HG03095 (cell line): Measurements from ENCODE around the gene RCHY1.
"Not testable (repeated sequence)": the region's sequence is repeated elsewhere in the genome, so short reads cannot be mapped to it uniquely, and the experiment has no call there.

ENCODE experiments used
- ATAC-seq: cut with Tn5 transposase; IDR thresholded peaks from one replicate; pipeline ENCODE4 v1.9.1; 2021; ENCODE audit warnings: moderate library complexity; ENCODE audit not compliant: unreplicated experiment

The RCHY1 gene

GRCh38 chr4:75514131-75514948 lies at the start of gene RCHY1, which contains the start of gene THAP6:
RCHY1 (minus strand) TSS chr4:75514403; CDS start chr4:75514286, 117 bp downstream.
THAP6 (plus strand) TSS chr4:75514473; CDS start chr4:75515453, 980 bp downstream.
- peak; percentile 88 for ATAC-seq

DNA sequence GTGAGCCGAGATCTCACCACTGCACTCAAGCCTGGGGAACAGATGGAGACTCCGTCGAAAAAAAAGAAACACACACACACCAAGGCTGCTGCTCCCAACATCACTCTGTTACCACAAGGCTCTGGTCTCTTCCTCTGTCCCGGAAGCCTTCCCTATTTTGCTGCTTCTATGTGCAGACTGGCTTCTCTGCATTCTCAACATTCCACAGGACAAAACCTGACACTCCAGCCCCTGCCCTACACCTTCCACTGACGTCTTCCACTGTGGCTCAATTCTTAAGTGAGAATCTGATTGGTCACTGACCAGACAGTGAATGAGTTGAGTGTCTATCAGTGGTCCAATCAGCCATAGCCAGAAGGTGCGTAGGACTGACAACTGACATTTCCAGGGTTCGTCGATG lies 47.6 kb upstream of the RCHY1 start:
- no peak for ATAC-seq

DNA sequence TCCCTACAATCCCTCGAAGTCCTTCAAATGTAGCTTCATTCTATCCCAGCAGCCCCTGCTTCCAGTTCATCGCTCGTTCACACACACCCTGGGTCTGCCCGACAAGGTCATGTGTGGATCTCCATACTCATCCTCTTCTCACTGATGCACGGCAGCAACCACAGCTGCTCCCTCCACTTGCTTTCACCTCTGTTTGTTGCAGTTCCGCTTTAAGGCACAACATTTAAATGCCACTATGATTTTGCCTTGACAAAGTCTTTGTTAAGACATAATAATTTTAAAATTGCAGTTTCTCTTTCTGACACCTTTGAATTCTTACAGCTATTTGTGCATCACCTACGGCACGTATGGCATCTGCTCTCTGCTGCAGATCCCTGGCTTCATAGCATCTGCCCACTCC lies 43.5 kb upstream of the RCHY1 start:
- ATAC-seq = no peak

DNA sequence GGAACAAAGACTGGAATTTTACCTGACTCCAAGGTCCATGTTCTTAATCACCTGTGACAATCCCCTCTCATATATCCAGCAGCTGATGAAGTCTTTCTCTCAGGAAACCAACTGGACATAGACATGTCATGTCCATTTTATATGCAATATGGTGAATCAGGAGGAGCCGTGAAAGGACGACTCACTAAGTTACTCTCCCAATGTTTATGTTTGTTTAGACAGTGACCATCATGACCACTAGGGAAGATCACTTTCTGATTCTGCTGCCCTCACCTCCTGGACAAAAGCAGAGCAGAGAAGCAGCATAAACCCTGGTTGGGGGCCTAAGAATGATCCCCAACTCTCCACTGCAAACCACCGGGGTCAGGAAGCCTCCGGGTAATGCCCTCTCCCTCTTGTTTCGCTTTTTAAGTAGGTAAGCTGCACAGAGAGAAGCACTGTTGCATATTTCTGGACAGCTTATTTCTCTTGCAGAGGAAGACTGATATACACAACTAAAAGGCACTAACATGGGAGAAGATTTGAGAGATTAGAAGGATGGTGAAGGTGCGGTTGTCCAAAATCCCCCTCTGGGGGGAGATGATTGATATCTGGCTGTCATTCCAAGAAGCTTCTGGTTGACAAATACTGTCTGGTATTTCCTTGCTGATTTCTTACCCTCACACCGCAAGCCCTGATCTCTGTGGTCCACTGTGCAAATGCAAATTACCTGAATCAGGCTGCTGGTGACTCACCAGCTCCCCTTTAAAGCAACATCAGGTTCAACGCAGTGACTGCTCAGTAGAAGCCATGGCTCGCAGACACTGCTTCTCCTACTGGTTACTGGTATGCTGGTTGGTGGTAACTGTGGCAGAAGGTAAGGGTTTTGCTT lies 41.3 kb upstream of the RCHY1 start, which contains the start of gene ODAPH:
ODAPH (plus strand) TSS at position 773 of the 871 bp plus-strand sequence; CDS start at position 790, 17 bp downstream.
- peak; percentile 98 for ATAC-seq

- no peak for ATAC-seq
Observed at GRCh38 chr4:75552452-75552851, 38.2 kb upstream of the RCHY1 start.

GRCh38 chr4:75549019-75549418 lies 34.8 kb upstream of the RCHY1 start:
- no peak for ATAC-seq

DNA sequence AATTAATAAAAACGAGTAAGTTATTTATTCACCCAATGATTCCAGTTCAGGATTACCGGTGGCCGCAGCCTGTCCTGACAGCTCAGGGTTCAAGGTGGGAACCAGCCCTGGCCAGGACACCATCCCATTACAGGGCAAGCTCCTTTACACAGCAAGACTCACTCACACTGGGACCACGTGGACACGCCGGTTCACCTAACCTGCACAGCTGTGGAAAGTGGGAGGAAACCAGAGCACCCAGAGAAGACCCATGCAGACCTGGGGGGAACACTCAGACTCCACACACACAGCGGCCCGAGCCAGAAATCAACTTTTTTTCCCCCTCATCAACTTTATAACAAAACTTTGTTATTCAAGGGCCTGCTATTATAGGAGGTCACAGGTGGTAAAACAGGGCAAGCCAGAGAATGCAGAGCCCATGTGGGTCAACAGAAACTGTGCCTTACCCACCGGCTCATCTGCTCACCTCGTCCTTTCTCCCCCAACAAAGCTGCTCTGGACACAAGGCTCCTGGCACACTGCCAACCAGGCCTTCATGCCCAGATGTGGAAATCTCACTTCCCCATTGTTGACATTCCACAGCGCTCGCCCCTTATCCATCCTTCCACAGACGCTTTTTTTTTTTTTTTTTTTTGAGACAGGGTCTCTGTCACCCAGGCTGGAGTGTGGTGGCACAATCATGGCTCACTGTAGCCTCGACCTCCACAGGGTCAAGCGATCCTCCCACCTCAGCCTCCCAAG lies 33.6 kb upstream of the RCHY1 start:
- ATAC-seq = no peak

GRCh38 chr4:75545526-75545925 lies 31.3 kb upstream of the RCHY1 start:
- ATAC-seq = no peak

DNA sequence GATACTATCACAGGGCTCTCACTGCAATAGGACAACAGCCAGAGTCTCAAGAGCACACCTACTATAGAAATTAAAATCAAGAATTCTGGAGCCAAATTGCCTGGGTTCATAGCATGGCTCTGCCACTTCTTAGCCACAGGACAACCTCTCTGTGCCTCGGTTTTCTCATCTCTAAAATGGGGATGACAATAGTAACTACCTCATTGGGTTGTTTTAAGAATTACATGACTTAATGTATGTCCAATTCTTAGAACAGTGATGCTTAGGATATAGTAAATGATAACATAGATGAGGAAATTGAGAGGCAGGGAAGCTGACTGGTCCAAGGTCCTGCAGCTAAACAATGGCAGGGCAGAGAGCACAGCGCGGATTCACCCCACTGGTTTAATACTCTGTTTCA lies 30.7 kb upstream of the RCHY1 start:
- ATAC-seq = no peak

DNA sequence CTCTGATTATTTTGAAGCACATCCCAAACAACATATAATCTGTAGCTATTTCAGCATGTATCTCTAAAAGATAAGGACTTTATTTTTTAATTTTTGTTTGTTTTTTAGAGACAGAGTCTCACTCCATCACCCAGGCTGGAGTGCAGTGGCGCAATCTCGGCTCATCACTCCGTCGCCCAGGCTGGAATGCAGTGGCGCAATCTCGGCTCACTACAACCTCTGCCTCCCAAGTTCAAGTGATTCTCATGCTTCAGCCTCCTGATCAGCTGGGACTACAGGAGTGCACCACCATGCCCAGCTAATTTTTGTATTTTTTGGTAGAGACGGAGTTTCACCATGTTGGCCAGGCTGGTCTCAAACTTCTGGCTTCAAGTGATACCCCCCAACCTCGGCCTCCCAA lies 30.0 kb upstream of the RCHY1 start:
- ATAC-seq = not testable (repeated sequence)

DNA sequence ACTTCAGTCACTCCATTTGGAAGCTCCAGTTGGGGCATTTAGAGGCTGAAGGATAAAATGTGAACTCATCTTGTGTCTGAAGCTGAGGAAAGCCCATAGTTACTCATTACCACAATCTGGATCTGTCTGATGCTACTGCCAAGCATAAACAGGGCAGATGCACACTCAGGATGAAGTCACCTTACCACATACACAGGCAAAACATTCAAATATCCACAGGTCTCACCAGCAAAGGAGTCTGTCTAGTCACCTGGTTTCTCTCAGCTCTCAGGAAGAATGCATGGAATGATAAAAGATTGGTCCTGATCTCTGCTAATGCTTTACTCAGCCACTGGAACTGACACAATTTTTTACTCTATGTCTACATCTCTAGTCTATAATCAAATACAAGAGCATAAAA lies 28.6 kb upstream of the RCHY1 start:
- ATAC-seq = no peak

GRCh38 chr4:75537308-75537707 lies 23.1 kb upstream of the RCHY1 start:
- ATAC-seq = not testable (repeated sequence)

DNA sequence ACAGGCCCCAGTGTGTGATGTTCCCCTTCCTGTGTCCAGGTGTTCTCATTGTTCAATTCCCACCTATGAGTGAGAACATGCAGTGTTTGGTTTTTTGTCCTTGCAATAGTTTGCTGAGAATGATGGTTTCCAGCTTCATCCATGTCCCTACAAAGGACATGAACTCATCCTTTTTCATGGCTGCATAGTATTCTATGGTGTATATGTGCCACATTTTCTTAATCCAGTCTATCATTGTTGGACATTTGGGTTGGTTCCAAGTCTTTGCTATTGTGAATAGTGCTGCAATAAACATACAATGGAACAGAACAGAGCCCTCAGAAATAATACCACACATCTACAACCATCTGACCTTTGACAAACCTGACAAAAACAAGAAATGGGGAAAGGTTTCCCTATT lies 19.7 kb upstream of the RCHY1 start:
- not testable (repeated sequence) for ATAC-seq

- ATAC-seq = not testable (repeated sequence)
Observed at GRCh38 chr4:75533339-75533887, 19.2 kb upstream of the RCHY1 start.

DNA sequence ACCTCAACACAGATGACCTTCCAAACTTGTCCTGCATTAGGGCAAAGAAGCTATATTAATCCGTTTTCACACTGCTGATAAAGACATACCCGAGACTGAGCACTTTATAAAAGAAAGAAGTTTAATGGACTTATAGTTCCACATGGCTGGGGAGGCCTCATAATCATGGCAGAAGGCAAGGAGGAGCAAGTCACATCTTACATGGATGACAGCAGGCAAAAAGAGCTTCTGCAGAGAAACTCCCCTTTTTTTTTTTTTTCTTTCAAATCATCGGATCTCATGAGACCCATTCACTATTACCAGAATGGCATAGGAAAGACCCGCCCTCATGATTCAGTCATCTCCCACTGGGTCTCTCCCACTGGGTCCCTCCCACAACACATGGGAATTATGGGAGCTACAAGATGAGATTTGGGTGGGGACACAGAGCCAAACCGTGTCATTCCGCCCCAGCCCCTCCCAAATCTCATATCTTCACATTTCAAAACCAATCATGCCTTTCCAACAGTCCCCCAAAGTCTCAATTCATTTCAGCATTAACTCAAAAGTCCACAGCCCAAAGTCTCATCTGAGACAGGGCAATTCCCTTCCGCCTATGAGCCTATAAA lies 17.4 kb upstream of the RCHY1 start:
- not testable (repeated sequence) for ATAC-seq

- no peak for ATAC-seq
Observed at GRCh38 chr4:75530556-75531322, 16.5 kb upstream of the RCHY1 start.

- ATAC-seq = no peak
Observed at GRCh38 chr4:75527482-75527881, 13.3 kb upstream of the RCHY1 start.

GRCh38 chr4:75525910-75526309 lies 11.7 kb upstream of the RCHY1 start:
- ATAC-seq = no peak

GRCh38 chr4:75525086-75525485 lies 10.9 kb upstream of the RCHY1 start:
- ATAC-seq = no peak
